ENCODE data around the gene MPRIP.

- TF ChIP-seq CTCF (IDR thresholded peaks at IDR 0.05) = no peak
- no peak for TF ChIP-seq POLR2A (IDR thresholded peaks at IDR 0.05)
Measured at GRCh38 chr17:17025621-17026020, 16.6 kb upstream of the MPRIP start.

Measured in esophagus squamous epithelium (tissue), 4 donors.